HG02798 (cell line): ENCODE results near the gene TMEM116.

Experiments used
- ATAC-seq: cut with Tn5 transposase; IDR thresholded peaks from one replicate; pipeline ENCODE4 v1.9.1; 2021; ENCODE audit warnings: mild to moderate bottlenecking; ENCODE audit not compliant: unreplicated experiment, poor library complexity

Gene TMEM116

DNA sequence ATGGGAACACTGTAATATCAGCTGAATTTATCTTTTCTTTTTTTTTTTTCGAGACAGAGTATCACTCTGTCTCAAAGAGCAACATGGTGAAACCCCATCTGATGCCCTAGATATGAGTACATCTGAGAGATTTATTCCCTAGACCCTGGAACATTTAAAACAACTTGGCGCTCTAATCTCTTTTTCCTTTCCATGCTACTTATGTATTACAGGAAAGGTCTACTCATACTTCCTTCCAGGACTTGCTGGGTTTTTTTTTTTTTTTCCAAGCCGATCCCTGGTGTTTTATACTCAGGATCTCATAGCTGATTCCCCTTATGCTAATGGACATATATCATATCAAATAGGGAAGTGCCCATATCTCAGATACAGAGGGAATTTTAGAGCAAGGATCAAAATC lies 87.8 kb downstream of the TMEM116 start:
- no peak for ATAC-seq

- ATAC-seq, result no peak
Observed at GRCh38 chr12:111907740-111908139, 105.2 kb downstream of the TMEM116 start.

DNA sequence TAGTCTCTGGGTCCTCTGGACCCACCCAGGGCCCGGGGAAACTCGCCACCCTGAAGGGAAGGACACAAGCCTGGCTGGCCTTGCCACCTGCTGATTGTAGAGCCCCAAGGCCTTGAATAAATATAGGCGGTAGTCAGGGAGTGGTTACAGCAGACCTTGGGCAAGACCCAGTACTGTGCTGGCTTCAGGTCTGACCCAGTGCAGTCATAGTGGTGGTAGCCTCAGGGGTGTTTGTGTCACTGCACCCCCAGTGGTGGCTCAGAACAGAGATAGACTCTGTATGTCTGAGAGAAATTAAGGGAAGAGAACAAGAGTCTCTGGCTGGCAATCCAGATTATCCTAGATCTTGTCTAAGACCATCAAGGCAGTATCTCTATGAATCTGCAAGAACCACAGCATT lies 107.5 kb downstream of the TMEM116 start:
- ATAC-seq, result no peak

GRCh38 chr12:111904446-111904975 lies 108.5 kb downstream of the TMEM116 start:
- ATAC-seq, result no peak

- no peak for ATAC-seq
Observed at GRCh38 chr12:111901182-111901581, 111.8 kb downstream of the TMEM116 start.

GRCh38 chr12:111894556-111894955 lies 118.4 kb downstream of the TMEM116 start:
- ATAC-seq, result no peak

DNA sequence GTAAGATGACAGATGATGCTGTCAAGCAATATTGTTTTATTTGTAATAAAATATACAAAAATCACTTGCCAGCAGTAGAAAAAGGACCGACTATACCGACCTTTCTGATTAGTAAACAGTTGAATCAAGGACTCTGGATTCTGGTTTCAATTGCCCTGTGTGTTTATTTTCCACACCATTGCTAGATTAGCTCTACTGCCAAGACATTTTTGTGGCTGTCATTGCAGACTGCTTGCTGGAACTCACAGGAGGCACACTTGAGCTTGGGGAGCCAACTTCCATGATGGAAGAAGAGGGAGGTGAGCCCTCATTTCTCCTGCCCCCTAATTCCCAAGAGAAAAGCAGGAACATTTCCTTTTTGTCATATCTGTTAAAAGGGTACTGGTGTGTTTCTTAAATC lies 119.7 kb downstream of the TMEM116 start:
- no peak for ATAC-seq

GRCh38 chr12:111887926-111888745 lies 124.8 kb downstream of the TMEM116 start:
- ATAC-seq, result no peak

DNA sequence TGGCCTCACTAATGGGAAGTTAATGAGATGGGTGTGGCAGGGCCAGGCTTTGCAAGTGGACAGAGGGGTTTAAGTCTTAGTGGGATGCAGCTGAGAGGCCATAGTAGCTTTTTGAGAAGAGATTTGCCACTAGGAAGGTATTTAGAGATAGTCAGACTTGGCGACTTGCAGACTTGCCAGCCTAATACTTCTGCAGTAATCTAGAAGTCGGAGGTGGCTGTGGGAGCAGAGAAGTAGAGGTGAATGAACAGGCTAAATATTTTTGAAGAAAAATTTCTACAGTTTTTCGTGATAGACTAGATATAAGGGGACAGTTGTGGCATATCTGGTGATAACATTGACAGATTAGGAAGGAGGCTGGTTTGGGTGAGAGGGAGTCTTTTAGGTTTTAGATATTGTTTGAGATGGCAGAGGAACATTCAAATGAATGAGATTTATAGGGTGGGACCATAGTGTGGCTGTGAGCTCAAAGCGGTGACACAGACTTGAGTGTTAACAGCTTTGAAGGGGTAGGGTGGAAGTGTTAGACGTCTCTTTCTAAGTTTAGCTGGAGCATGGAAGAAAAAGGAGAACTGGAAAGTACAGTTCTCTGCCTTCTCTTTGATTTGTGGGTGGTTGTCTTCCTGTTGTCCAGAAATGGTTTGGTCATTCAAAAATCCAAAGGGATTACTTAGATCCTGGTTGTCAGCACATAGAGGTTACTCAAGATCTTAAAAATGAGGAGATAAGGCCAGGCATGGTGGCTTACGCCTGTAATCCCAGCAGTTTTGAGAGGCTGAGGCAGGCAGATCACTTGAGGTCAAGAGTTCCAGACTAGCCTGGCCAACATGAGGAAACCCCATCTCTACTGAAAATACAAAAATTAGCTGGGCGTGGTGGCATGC lies 126.1 kb downstream of the TMEM116 start:
- ATAC-seq, result no peak

DNA sequence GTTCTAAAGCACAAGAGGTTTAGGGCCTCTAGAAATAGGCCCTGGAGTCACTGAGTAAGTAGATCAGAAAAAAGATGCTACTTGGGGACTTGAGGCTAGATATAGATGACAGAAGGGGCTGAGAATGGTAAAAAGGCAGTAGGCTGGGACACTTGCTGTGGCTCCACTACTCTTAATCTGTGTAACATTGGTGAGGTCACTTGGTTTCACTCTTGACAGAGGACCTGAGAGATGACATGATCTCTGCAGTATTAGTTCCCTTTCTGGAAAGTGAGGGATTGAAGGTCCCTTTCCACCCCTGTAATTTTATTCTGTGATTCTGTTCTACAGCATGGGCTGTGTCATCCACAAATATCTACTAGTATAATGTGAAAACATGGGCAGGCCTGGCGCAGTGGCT lies 131.2 kb downstream of the TMEM116 start:
- no peak for ATAC-seq
